NCI-H748 (cell line): Measurements from ENCODE around the gene RNASE13.

Source experiments
- DNase-seq: peaks from one replicate; lab custom pipeline; 2025; ENCODE audit not compliant: unreplicated experiment; lab: John Stamatoyannopoulos, UW

Gene RNASE13

GRCh38 chr14:21066882-21067502 lies 32.4 kb upstream of the RNASE13 start:
- peak; percentile 33 for DNase-seq

DNA sequence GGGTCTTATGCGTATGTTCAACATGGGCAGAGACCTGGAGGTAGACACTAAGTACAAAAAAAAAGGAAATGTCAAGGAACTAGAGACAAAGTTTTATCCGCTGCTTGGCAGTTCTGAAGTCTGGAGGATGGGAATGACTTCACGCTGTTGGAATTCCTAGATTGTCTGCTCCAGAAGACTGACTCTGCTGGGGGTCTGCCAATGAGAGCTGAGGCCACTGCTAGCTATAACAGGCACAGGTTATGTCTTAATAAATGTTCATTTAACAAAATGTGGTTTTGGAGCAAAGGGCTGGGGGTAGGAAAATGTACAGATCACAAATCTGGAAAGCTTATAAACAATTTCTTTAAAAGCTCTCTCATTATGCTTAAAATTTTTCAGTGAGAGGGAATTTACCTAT lies 28.9 kb upstream of the RNASE13 start:
- no peak for DNase-seq

- DNase-seq, result no peak
These were observed 26.7 kb upstream of the RNASE13 start for GRCh38 chr14:21061347-21061668.

DNA sequence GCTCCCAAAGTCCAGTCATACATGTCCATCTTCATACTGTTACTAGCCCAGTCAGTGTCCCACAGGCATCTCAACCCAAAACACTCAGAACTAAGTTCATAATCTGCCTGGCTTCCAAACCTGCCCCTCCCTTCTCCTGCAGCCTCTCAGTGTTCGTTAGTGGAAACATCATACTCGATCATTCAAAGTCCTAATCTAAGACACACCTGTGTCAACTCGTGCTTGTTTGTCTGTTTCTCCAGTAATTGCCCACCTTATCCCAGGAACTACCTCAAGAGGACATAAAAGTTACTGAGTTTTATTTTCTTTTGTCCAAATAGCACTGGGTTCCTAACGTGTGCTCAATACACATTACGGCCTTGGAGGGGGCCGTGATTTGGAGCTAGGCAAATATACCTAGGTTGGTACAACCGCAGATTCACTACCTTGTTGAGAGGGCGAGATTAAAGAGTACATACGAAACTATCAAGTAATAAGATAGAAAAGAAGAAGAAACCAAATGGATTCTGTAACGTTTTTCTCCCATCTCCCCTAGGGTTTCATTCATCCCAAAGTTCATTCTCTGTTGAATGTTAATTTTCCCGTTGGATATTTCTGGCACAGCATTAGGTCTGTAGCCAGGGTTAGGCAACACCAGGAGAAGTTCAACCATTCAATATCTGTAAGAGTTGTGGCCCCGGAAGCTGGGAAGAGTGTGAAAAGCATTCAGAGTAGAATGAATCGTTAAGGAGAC lies 26.2 kb upstream of the RNASE13 start:
- no peak for DNase-seq

- no peak for DNase-seq
These were observed 25.4 kb upstream of the RNASE13 start for GRCh38 chr14:21059842-21060613.

DNA sequence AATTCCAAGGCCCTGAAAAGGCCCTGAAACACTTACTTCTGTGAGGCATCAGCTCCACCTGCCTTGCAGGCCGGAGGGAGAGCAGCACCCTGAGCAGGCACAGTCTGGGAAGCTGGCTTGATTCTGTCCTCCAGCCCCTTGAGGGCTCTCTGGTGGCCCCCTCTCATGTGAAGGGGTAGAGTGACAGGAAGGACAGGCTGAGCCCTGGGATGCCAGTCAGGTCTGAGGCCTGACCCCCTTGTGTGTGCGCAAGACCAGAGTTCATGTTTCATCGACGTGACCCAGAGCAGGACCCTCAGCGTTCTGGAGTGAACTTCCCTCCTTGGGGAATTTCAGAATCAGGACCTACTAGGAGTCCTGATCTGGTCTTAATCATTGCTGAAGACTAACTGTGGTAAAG lies 24.3 kb upstream of the RNASE13 start:
- DNase-seq, result no peak

GRCh38 chr14:21057803-21058675 lies 23.4 kb upstream of the RNASE13 start, which contains the start of gene RNASE8:
Gene RNASE8 (plus strand): TSS chr14:21057822. CDS start chr14:21057893, 71 bp downstream.
- no peak for DNase-seq

GRCh38 chr14:21056520-21057163 lies 22.0 kb upstream of the RNASE13 start:
- no peak for DNase-seq

DNA sequence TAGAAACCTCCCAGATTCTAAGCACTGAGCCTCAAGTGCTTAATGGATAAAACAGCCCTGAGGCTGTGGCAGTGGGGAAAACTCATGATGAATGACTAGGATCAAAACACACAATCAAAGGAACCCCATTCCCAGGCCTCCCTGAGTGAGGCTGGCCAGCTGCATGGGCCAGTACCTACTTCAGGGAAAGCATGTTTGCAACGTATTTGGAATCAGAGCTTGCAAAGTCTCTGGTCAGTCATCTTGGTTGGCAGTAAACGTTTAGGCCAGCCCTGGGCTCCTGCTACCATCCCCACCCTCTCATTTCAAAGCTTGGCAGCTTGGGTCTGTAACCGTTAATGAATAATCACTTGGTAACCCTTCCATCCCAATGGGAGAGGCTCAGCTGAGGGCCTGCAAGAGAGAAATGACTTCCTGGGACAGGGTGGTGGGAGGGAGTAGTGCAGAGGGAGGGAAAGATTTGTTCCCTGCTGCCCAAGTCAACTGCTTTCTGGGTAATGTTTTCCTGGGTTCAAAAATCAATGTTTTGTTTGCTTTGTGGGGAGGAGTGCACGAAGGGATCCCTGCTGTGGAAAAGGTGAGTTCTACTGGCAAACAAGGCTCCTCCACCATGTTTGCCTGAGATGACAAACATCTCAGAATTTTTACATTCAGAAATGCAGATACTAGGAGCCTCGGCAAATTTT lies 21.0 kb upstream of the RNASE13 start:
- DNase-seq, result no peak

- DNase-seq, result no peak
These were observed 20.1 kb upstream of the RNASE13 start for GRCh38 chr14:21054768-21055145.

GRCh38 chr14:21054123-21054767 lies 19.6 kb upstream of the RNASE13 start:
- DNase-seq, result no peak

- no peak for DNase-seq
These were observed 18.8 kb upstream of the RNASE13 start for GRCh38 chr14:21053184-21054122.

GRCh38 chr14:21050597-21050996 lies 16.0 kb upstream of the RNASE13 start:
- no peak for DNase-seq

DNA sequence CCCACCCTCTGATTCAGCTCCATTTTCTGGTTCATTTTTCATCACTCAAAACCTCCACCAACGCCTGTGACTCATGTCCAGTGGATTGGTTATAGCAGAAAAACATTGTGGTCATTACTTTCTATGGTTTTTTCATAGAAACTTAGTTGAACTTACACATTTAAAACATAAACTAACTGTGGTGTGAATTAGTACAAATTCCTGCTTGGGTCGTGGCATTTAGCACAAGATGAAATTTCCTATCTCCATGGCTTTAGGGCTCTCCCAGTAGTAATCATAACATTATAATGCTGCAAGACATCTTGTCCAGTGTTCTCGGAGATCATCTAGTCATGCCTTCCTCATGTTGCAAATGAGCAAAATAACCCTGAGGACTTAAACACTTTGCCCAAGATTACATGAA lies 14.7 kb upstream of the RNASE13 start:
- DNase-seq, result no peak

GRCh38 chr14:21048638-21049037 lies 14.0 kb upstream of the RNASE13 start:
- no peak for DNase-seq

- DNase-seq, result no peak
These were observed 12.8 kb upstream of the RNASE13 start for GRCh38 chr14:21047378-21047781.

- no peak for DNase-seq
These were observed 9.5 kb upstream of the RNASE13 start for GRCh38 chr14:21043974-21044618.

DNA sequence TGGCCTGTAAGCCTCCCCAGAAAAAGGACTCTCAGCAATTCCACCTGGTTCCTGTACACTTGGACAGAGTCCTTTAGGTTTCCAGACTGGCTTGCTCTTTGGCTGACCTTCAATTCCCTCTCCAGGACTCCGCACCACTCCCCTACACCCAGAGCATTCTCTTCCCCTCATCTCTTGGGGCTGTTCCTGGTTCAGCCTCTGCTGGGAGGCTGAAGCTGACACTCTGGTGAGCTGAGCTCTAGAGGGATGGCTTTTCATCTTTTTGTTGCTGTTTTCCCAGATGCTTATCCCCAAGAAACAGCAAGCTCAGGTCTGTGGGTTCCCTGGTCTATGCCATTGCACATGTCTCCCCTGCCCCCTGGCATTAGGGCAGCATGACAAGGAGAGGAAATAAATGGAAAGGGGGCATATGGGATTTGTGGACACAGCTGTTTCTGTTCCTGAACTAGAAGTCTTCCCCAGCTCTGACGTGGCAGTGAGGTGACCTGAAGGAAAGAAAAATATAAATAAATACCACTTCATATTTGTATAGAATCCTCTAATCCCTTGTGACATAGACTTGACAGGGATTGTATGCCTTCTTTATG lies 8.9 kb upstream of the RNASE13 start:
- no peak for DNase-seq
